H9 (cell line): ENCODE data around the gene SSTR4. TPM values are rescaled to one million over a fixed set of nuclear protein-coding genes. Genes with fewer than 3 reads are reported as not detected.

Experiments
- DNase-seq: peaks from one replicate; pipeline ENCODE4 v3.0.0-alpha.2; 2017
- H2AFZ ChIP-seq: one replicate; pipeline ENCODE4 v1.6.1; 2013; ENCODE audit warnings: mild to moderate bottlenecking, low read length, control low read depth, moderate library complexity
- H2AK5ac ChIP-seq: 2 replicates; pipeline ENCODE4 v1.6.1; 2013; ENCODE audit warnings: low read length, control low read depth, mixed read lengths; ENCODE audit not compliant: insufficient read length
- H2BK120ac ChIP-seq: one replicate; pipeline ENCODE4 v1.6.1; 2013; ENCODE audit warnings: low read depth, mild to moderate bottlenecking, low read length, control low read depth, inconsistent platforms; ENCODE audit not compliant: poor library complexity, severe bottlenecking
- H2BK12ac ChIP-seq: 2 replicates; pipeline ENCODE4 v1.6.1; 2013; ENCODE audit warnings: low read length, control low read depth, mixed read lengths, low read depth; ENCODE audit not compliant: insufficient read length
- H2BK15ac ChIP-seq: 2 replicates; pipeline ENCODE4 v1.6.1; 2013; ENCODE audit warnings: low read depth, low read length, control low read depth
- H2BK20ac ChIP-seq: one replicate; pipeline ENCODE4 v1.6.1; 2013; ENCODE audit warnings: low read depth, mild to moderate bottlenecking, low read length, control low read depth, inconsistent platforms; ENCODE audit not compliant: poor library complexity, severe bottlenecking
- H2BK5ac ChIP-seq: 2 replicates; pipeline ENCODE4 v1.6.1; 2013; ENCODE audit warnings: low read length, control low read depth, mixed read lengths; ENCODE audit not compliant: insufficient read length
- H3K14ac ChIP-seq: 2 replicates; pipeline ENCODE4 v1.6.1; 2013; ENCODE audit warnings: low read length, control low read depth; ENCODE audit not compliant: insufficient read depth
- H3K18ac ChIP-seq: 2 replicates; pipeline ENCODE4 v1.6.1; 2013; ENCODE audit warnings: low read depth, mild to moderate bottlenecking, mixed read lengths, low read length, control low read depth; ENCODE audit not compliant: insufficient read length
- H3K23ac ChIP-seq: 2 replicates; pipeline ENCODE4 v1.6.1; 2013; ENCODE audit warnings: low read length, control low read depth, mixed read lengths, low read depth; ENCODE audit not compliant: insufficient read length
- H3K23me2 ChIP-seq: 2 replicates; pipeline ENCODE4 v1.6.1; 2013; ENCODE audit warnings: low read depth, mild to moderate bottlenecking, mixed read lengths, low read length, control low read depth; ENCODE audit not compliant: insufficient read length, poor library complexity, severe bottlenecking
- H3K27ac ChIP-seq: 2 replicates; pipeline ENCODE4 v1.5.1; 2013; ENCODE audit warnings: low read length, control low read depth, mixed read lengths, low read depth; ENCODE audit not compliant: insufficient read length
- H3K27me3 ChIP-seq: 2 replicates; pipeline ENCODE4 v1.6.1; 2013; ENCODE audit warnings: low read length, control low read depth, inconsistent platforms; ENCODE audit not compliant: insufficient read depth
- H3K4ac ChIP-seq: 2 replicates; pipeline ENCODE4 v1.6.1; 2013; ENCODE audit warnings: low read depth, mild to moderate bottlenecking, control low read depth, inconsistent platforms, low read length, moderate library complexity
- H3K4me1 ChIP-seq: 2 replicates; pipeline ENCODE4 v1.6.1; 2013; ENCODE audit warnings: low read length, control low read depth, inconsistent platforms; ENCODE audit not compliant: insufficient read depth
- H3K4me2 ChIP-seq: 2 replicates; pipeline ENCODE4 v1.6.1; 2013; ENCODE audit warnings: low read length, control low read depth, mixed read lengths; ENCODE audit not compliant: insufficient read length, insufficient read depth
- H3K56ac ChIP-seq: 2 replicates; pipeline ENCODE4 v1.6.1; 2013; ENCODE audit warnings: low read depth, mild to moderate bottlenecking, mixed read lengths, low read length, control low read depth; ENCODE audit not compliant: insufficient read length
- H3K79me1 ChIP-seq: 2 replicates; pipeline ENCODE4 v1.6.1; 2013; ENCODE audit warnings: low read depth, mild to moderate bottlenecking, moderate library complexity, low read length, control low read depth, inconsistent platforms; ENCODE audit not compliant: insufficient read depth, poor library complexity, severe bottlenecking
- H3K79me2 ChIP-seq: 2 replicates; pipeline ENCODE4 v1.6.1; 2013; ENCODE audit warnings: low read length, control low read depth, inconsistent platforms; ENCODE audit not compliant: insufficient read depth
- H3K9ac ChIP-seq: 2 replicates; pipeline ENCODE4 v1.6.1; 2013; ENCODE audit warnings: low read length, control low read depth, mixed read lengths; ENCODE audit not compliant: insufficient read length; ENCODE audit errors: extremely low read depth
- H3K9me3 ChIP-seq: one replicate; pipeline ENCODE4 v1.6.1; 2013; ENCODE audit warnings: low read depth, low read length, inconsistent platforms; ENCODE audit not compliant: control insufficient read depth
- H3T11ph ChIP-seq: one replicate; pipeline ENCODE4 v1.6.1; 2013; ENCODE audit warnings: mild to moderate bottlenecking, low read length, control low read depth, inconsistent platforms
- H4K20me1 ChIP-seq: one replicate; pipeline ENCODE4 v1.6.1; 2013; ENCODE audit not compliant: control insufficient read depth, insufficient read length, insufficient read depth
- H4K5ac ChIP-seq: 2 replicates; pipeline ENCODE4 v1.6.1; 2013; ENCODE audit warnings: low read depth, mild to moderate bottlenecking, mixed read lengths, low read length, control low read depth; ENCODE audit not compliant: insufficient read length
- H4K8ac ChIP-seq: replicated peaks from 2 replicates; pipeline ENCODE4 v1.6.1; 2013; ENCODE audit warnings: low read length, control low read depth, mixed read lengths, low read depth; ENCODE audit not compliant: insufficient read length
- H4K91ac ChIP-seq: 2 replicates; pipeline ENCODE4 v1.6.1; 2013; ENCODE audit warnings: low read depth, mild to moderate bottlenecking, moderate library complexity, mixed read lengths, low read length, control low read depth; ENCODE audit not compliant: insufficient read length
- H3K27ac Mint-ChIP-seq, 3 experiments: 2 replicates in 2 of 3; 3 replicates in 1 of 3; pipeline ENCODE4 v1.8.0; 2020 to 2021; ENCODE audit warnings: mixed read lengths in 3 of 3, mild to moderate bottlenecking in 1 of 3, moderate library complexity in 1 of 3
- H3K27me3 Mint-ChIP-seq: 2 replicates; pipeline ENCODE4 v1.8.0; 2021; ENCODE audit warnings: low read depth, mild to moderate bottlenecking, moderate library complexity, mixed read lengths
- H3K36me3 Mint-ChIP-seq, 3 experiments: 2 replicates in 2 of 3; 3 replicates in 1 of 3; pipeline ENCODE4 v1.8.0; 2020 to 2021; ENCODE audit warnings: low read depth in 3 of 3, mixed read lengths in 3 of 3; ENCODE audit not compliant: insufficient read depth in 1 of 3
- H3K4me1 Mint-ChIP-seq, 2 experiments: 2 replicates each; pipeline ENCODE4 v1.8.0; 2020; ENCODE audit warnings: mixed read lengths in 2 of 2
- H3K4me3 Mint-ChIP-seq, 2 experiments: 2 replicates in 1 of 2; 3 replicates in 1 of 2; pipeline ENCODE4 v1.8.0; 2020 to 2021; ENCODE audit warnings: mild to moderate bottlenecking in 2 of 2, mixed read lengths in 2 of 2, moderate library complexity in 1 of 2
- H3K9me3 Mint-ChIP-seq, 2 experiments: 2 replicates in 1 of 2; 3 replicates in 1 of 2; pipeline ENCODE4 v1.8.0; 2020; ENCODE audit warnings: mild to moderate bottlenecking in 2 of 2, mixed read lengths in 2 of 2, moderate library complexity in 1 of 2
- CTCF ChIP-seq: fragments of 200-600 bp; sonication (generic); conservative IDR thresholded peaks from 3 replicates; pipeline ENCODE4 v1.8.0; 2021; ENCODE audit warnings: antibody characterized with exemption, mild to moderate bottlenecking
- WGBS: extraction: QIAGEN DNeasy Blood & Tissue Kit; methylation state at CpG from one replicate; pipeline ENCODE4 v1.1.7; 2013; ENCODE audit warnings: missing lambda C conversion rate, low lambda C conversion rate, mixed read lengths; ENCODE audit not compliant: insufficient read length; ENCODE audit errors: extremely low coverage; 5-methylcytosine and 5-hydroxymethylcytosine counted together
- total RNA-seq: library from RNA; stranded (reverse); gene quantifications from 2 replicates; pipeline ENCODE4 v1.2.1, GENCODE V29; 2021

SSTR4 gene
- total RNA-seq, 1 experiment from 2014 or later: not detected

DNA sequence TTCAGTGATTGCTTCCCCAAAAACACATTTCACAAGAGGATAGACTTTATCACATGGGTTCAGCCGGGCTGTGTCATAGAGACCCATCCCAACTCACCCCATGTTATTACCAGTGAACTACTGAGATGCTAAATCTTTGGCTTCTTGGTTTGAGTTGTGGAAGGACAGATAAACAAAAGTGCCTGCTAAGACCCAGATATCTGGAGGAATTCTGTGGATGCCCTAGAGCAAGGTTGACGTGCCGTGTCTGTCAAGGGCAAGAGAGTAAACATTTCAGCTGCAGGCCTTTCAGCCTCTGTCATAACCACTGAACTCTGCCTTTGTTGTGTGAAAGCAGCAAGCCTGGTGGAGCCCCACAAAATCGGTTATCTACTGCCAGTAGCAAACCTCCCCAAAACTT is 25.5 kb downstream of the SSTR4 start:
- Mint-ChIP-seq H3K9me3 (peaks cover 0 to 3% of the 10 kb centered on the region in 2 experiments; a peak in 1 of 5 replicates), H3K27me3 (no peaks in the 10 kb centered on the region; the same call in none of the 2 replicates), H3K4me1 (peaks cover 21 to 35% of the 10 kb centered on the region in 2 experiments), H3K27ac (no peak overlapping the region; a peak in 2 of 7 replicates), H3K4me3 (no peak overlapping the region), H3K36me3 (no peaks in the 10 kb centered on the region)
- H4K8ac ChIP-seq: no peak overlapping the region
- H2AK5ac ChIP-seq: no peak overlapping the region
- H3K23me2 ChIP-seq: no peaks in the 10 kb centered on the region
- H3K14ac ChIP-seq: no peak overlapping the region
- no CpG with 5 or more reads among the region's 4 CpGs for WGBS
- no peak overlapping the region for H3K27ac ChIP-seq
- no peak overlapping the region for H2BK12ac ChIP-seq
- H4K91ac ChIP-seq: no peak overlapping the region
- no peak overlapping the region for H3K9ac ChIP-seq
- H3K4me2 ChIP-seq: no peak overlapping the region
- H3K79me2 ChIP-seq: no peaks in the 10 kb centered on the region
- no peak overlapping the region for H3K23ac ChIP-seq
- no peaks in the 10 kb centered on the region for H3K9me3 ChIP-seq
- no peak overlapping the region for H2BK120ac ChIP-seq
- H2BK20ac ChIP-seq: no peak overlapping the region
- no peak overlapping the region for H2BK15ac ChIP-seq
- H3K27me3 ChIP-seq: no peaks in the 10 kb centered on the region
- no peak overlapping the region for H3K18ac ChIP-seq
- H4K20me1 ChIP-seq: no peaks in the 10 kb centered on the region
- no peak for DNase-seq
- H3K4ac ChIP-seq: no peak overlapping the region
- H3K56ac ChIP-seq: no peak overlapping the region
- no peak overlapping the region for H2AFZ ChIP-seq
- no peaks in the 10 kb centered on the region for H3K79me1 ChIP-seq
- no peak overlapping the region for H3T11ph ChIP-seq
- H2BK5ac ChIP-seq: no peak overlapping the region
- peaks cover 3% of the 10 kb centered on the region; the same call in 1 of the 2 replicates for H3K4me1 ChIP-seq
- no peak overlapping the region for H4K5ac ChIP-seq
- TF ChIP-seq CTCF: no peak
